UCSD-AML1 (cell line): ENCODE data around the gene BAIAP3.
"Not testable (repeated sequence)": the region's sequence is repeated elsewhere in the genome, so short reads cannot be mapped to it uniquely, and the experiment has no call there.

Source experiments
- DNase-seq: peaks from one replicate; lab custom pipeline; 2025; ENCODE audit not compliant: unreplicated experiment; lab: John Stamatoyannopoulos, UW

Gene BAIAP3

GRCh38 chr16:1333149-1333812 lies at the start of gene BAIAP3:
TSS of gene BAIAP3 (plus strand) at chr16:1333645. CDS start at chr16:1338550, 4,905 bp downstream.
- DNase-seq = no peak

- no peak for DNase-seq
Observed at GRCh38 chr16:1283996-1284616, 49.3 kb upstream of the BAIAP3 start.

GRCh38 chr16:1285669-1286512 lies 47.6 kb upstream of the BAIAP3 start:
- DNase-seq = no peak

- no peak for DNase-seq
Observed at GRCh38 chr16:1286513-1287094, 46.8 kb upstream of the BAIAP3 start.

- no peak for DNase-seq
Observed at GRCh38 chr16:1287982-1288670, 45.3 kb upstream of the BAIAP3 start.

- DNase-seq = no peak
Observed at GRCh38 chr16:1288813-1289476, 44.5 kb upstream of the BAIAP3 start.

GRCh38 chr16:1289477-1289866 lies 44.0 kb upstream of the BAIAP3 start:
- no peak for DNase-seq

GRCh38 chr16:1290063-1290501 lies 43.4 kb upstream of the BAIAP3 start:
- DNase-seq = no peak

- no peak for DNase-seq
Observed at GRCh38 chr16:1290860-1291575, 42.4 kb upstream of the BAIAP3 start.

GRCh38 chr16:1291576-1291974 lies 41.9 kb upstream of the BAIAP3 start:
- DNase-seq = no peak

- DNase-seq = not testable (repeated sequence)
Observed at GRCh38 chr16:1292208-1292607, 41.2 kb upstream of the BAIAP3 start.

- DNase-seq = not testable (repeated sequence)
Observed at GRCh38 chr16:1292808-1293207, 40.6 kb upstream of the BAIAP3 start.

- DNase-seq = no peak
Observed at GRCh38 chr16:1293921-1294656, 39.4 kb upstream of the BAIAP3 start.

- DNase-seq = no peak
Observed at GRCh38 chr16:1295465-1295864, 38.0 kb upstream of the BAIAP3 start.

GRCh38 chr16:1296688-1297017 lies 36.8 kb upstream of the BAIAP3 start:
- DNase-seq = not testable (repeated sequence)

- DNase-seq = no peak
Observed at GRCh38 chr16:1297018-1297696, 36.3 kb upstream of the BAIAP3 start.

GRCh38 chr16:1298406-1298805 lies 35.0 kb upstream of the BAIAP3 start:
- DNase-seq = no peak

- no peak for DNase-seq
Observed at GRCh38 chr16:1299012-1299867, 34.2 kb upstream of the BAIAP3 start.
